ENCODE results near the gene ELAVL4. TPM values are rescaled to one million over a fixed set of nuclear protein-coding genes. Genes with fewer than 3 reads are reported as not detected.

Gene ELAVL4
- total RNA-seq, 4 donors from 2014 or later = 1.2 TPM; not detected in 3

GRCh38 chr1:50183378-50184133, 74.8 kb downstream of the ELAVL4 start:
- H3K36me3 ChIP-seq = no peaks in the 10 kb centered on the region
- intact Hi-C loops (cut with DNase I; ENCODE audit: low total_unique reads) = no loop called here
- H3K27ac ChIP-seq = no peak overlapping the region
- no peaks in the 10 kb centered on the region for H3K4me1 ChIP-seq
- no peaks in the 10 kb centered on the region for H3K27me3 ChIP-seq
- no peak overlapping the region for H3K4me3 ChIP-seq
- H3K9me3 ChIP-seq = no peaks in the 10 kb centered on the region
- no peak for TF ChIP-seq POLR2A (IDR thresholded peaks at IDR 0.05)
- TF ChIP-seq CTCF (IDR thresholded peaks at IDR 0.05) = no peak
- no peak for DNase-seq

- no peaks in the 10 kb centered on the region for H3K4me1 ChIP-seq
- no peak overlapping the region for H3K27ac ChIP-seq
- H3K36me3 ChIP-seq = no peaks in the 10 kb centered on the region
- intact Hi-C loops (cut with DNase I; ENCODE audit: low total_unique reads) = no loop called here
- H3K9me3 ChIP-seq = no peaks in the 10 kb centered on the region
- no peak for DNase-seq
- TF ChIP-seq CTCF (IDR thresholded peaks at IDR 0.05) (no peak), POLR2A (IDR thresholded peaks at IDR 0.05) (no peak)
- no peak overlapping the region for H3K4me3 ChIP-seq
- H3K27me3 ChIP-seq = no peaks in the 10 kb centered on the region
Measured at GRCh38 chr1:50189369-50189768, 80.6 kb downstream of the ELAVL4 start.

GRCh38 chr1:50193002-50193401, 84.3 kb downstream of the ELAVL4 start:
- Histone ChIP-seq H3K27ac (no peak overlapping the region), H3K4me1 (no peaks in the 10 kb centered on the region), H3K4me3 (no peak overlapping the region), H3K36me3 (no peaks in the 10 kb centered on the region), H3K27me3 (no peaks in the 10 kb centered on the region), H3K9me3 (no peaks in the 10 kb centered on the region)
- no peak for DNase-seq
- TF ChIP-seq CTCF (IDR thresholded peaks at IDR 0.05) (no peak), POLR2A (IDR thresholded peaks at IDR 0.05) (no peak)
- intact Hi-C loops (cut with DNase I; ENCODE audit: low total_unique reads) = no loop called here

GRCh38 chr1:50195205-50195604, 86.5 kb downstream of the ELAVL4 start:
- no peaks in the 10 kb centered on the region for H3K9me3 ChIP-seq
- no peaks in the 10 kb centered on the region for H3K36me3 ChIP-seq
- intact Hi-C loops (cut with DNase I; ENCODE audit: low total_unique reads) = no loop called here
- no peaks in the 10 kb centered on the region for H3K4me1 ChIP-seq
- H3K27me3 ChIP-seq = no peaks in the 10 kb centered on the region
- no peak overlapping the region for H3K27ac ChIP-seq
- H3K4me3 ChIP-seq = no peak overlapping the region
- DNase-seq = no peak
- TF ChIP-seq POLR2A (IDR thresholded peaks at IDR 0.05) (no peak), CTCF (IDR thresholded peaks at IDR 0.05) (no peak)

GRCh38 chr1:50196081-50196480, 87.4 kb downstream of the ELAVL4 start:
- Histone ChIP-seq H3K27me3 (no peaks in the 10 kb centered on the region), H3K4me1 (no peaks in the 10 kb centered on the region), H3K4me3 (no peak overlapping the region), H3K27ac (no peak overlapping the region), H3K36me3 (no peaks in the 10 kb centered on the region), H3K9me3 (no peaks in the 10 kb centered on the region)
- no peak for DNase-seq
- TF ChIP-seq POLR2A (IDR thresholded peaks at IDR 0.05) = no peak
- intact Hi-C loops (cut with DNase I; ENCODE audit: low total_unique reads) = no loop called here

Data from uterus (tissue), 4 donors.